ENCODE data around the gene SRSF11. TPM values are rescaled to one million over a fixed set of nuclear protein-coding genes. Genes with fewer than 3 reads are reported as not detected.

SRSF11 gene
- total and polyA plus RNA-seq, 2 of the 8 experiments (the other 6 are each of a cell fraction or from before 2014, with no cell fraction given), result 183 to 260 TPM

GRCh38 chr1:70188522-70188921 is 32.7 kb upstream of the SRSF11 start:
- Histone ChIP-seq H2BK120ac (replicated peaks; ENCODE audit: low read depth, low read length) (no peak overlapping the region), H3K79me2 (ENCODE audit: control insufficient read depth in 1 of 2, insufficient read depth in 2 of 2, low read length in 2 of 2) (peaks cover 0 to 34% of the 10 kb centered on the region in 2 experiments; a peak in 2 of 4 replicates), H3K27ac (ENCODE audit: low read depth, low read length) (no peak overlapping the region), H3K23me2 (ENCODE audit: low read depth, low read length) (no peaks in the 10 kb centered on the region), H3K4me1 (replicated peaks in 1 of 4; ENCODE audit: control insufficient read depth in 3 of 4, insufficient read depth in 4 of 4, low read length in 3 of 4) (no peaks in the 10 kb centered on the region), H3K4me3 (ENCODE audit: extremely low read depth in 1 of 4, insufficient read depth in 2 of 4, low read depth in 3 of 4, low read length in 4 of 4) (no peak overlapping the region), H2BK5ac (ENCODE audit: low read depth, low read length) (no peak overlapping the region), H4K91ac (replicated peaks; ENCODE audit: insufficient read length, low read length) (no peak overlapping the region), H3K9ac (replicated peaks in 1 of 4; ENCODE audit: extremely low read depth in 1 of 4, low read depth in 3 of 4, low read length in 3 of 4) (no peak overlapping the region), H3K23ac (ENCODE audit: insufficient read length) (no peak overlapping the region), H3K4ac (replicated peaks; ENCODE audit: insufficient read length, low read depth, low read length) (no peak overlapping the region), H2BK15ac (ENCODE audit: low read length) (no peak overlapping the region), H3K18ac (ENCODE audit: extremely low read depth, low read length) (no peak overlapping the region), H2BK12ac (ENCODE audit: low read depth, low read length) (no peak overlapping the region), H4K5ac (ENCODE audit: insufficient read length, low read depth, low read length) (no peak overlapping the region), H3K36me3 (ENCODE audit: control insufficient read depth in 2 of 4, insufficient read depth in 4 of 4, low read length in 3 of 4) (no peaks in the 10 kb centered on the region; a peak in 1 of 8 replicates), H3K79me1 (ENCODE audit: low read depth, low read length) (no peaks in the 10 kb centered on the region), H3K9me3 (ENCODE audit: insufficient read depth in 2 of 2, low read depth in 1 of 2, low read length in 1 of 2) (no peaks in the 10 kb centered on the region), H3K27me3 (replicated peaks in 1 of 4; ENCODE audit: control insufficient read depth in 3 of 4, extremely low read depth in 1 of 4, insufficient read depth in 3 of 4, low read length in 3 of 4) (no peaks in the 10 kb centered on the region), H4K20me1 (replicated peaks in 1 of 2; ENCODE audit: control insufficient read depth in 1 of 2, insufficient read depth in 2 of 2, low read length in 2 of 2) (no peaks in the 10 kb centered on the region), H4K8ac (ENCODE audit: extremely low read depth, insufficient read depth, low read length) (no peak overlapping the region), H3K4me2 (ENCODE audit: insufficient read depth in 1 of 2, low read depth in 2 of 2, low read length in 2 of 2) (no peak overlapping the region), H2BK20ac (ENCODE audit: low read length) (no peak overlapping the region), H3K56ac (replicated peaks; ENCODE audit: insufficient read length, low read depth, low read length) (no peak overlapping the region), H3K14ac (ENCODE audit: insufficient read length) (no peak overlapping the region), H2AK5ac (ENCODE audit: low read depth, low read length) (no peak overlapping the region), H2AFZ (ENCODE audit: low read length) (no peak overlapping the region)
- no peak for TF ChIP-seq SUZ12 (IDR thresholded peaks at IDR 0.05; ENCODE audit: low read length)
- TF ChIP-seq SP4 (IDR thresholded peaks at IDR 0.05; ENCODE audit: low read length), result no peak
- no peak for TF ChIP-seq RAD21 (IDR thresholded peaks at IDR 0.05 in 1 of 2, conservative IDR thresholded peaks at IDR 0.05 in 1 of 2; ENCODE audit: low read depth in 2 of 2, low read length in 2 of 2)
- no peak for TF ChIP-seq ASH2L (IDR thresholded peaks at IDR 0.05; ENCODE audit: low read length)
- no peak for TF ChIP-seq CTBP2 (IDR thresholded peaks at IDR 0.05; ENCODE audit: borderline replicate concordance, insufficient read depth, insufficient read length, low read length)
- no peak for TF ChIP-seq TBP (IDR thresholded peaks at IDR 0.05; ENCODE audit: low read depth, low read length)
- WGBS, 2 experiments (ENCODE audit: extremely low coverage in 1 of 2, insufficient coverage in 1 of 2, insufficient read length in 1 of 2, insufficient replicate concordance in 2 of 2, low coverage in 1 of 2, low lambda C conversion rate in 2 of 2, missing lambda C conversion rate in 1 of 2), result 97% methylated on average over 2 of the region's 2 CpGs; no CpG with 5 or more reads in 1 of the 2 experiments
- FAIRE-seq, result no peak
- no peak for DNase-seq (ENCODE audit: low read depth in 1 of 2, low spot score in 2 of 2)
- ChIA-PET POLR2A (ENCODE audit: partially characterized antibody) (no interaction called here), CTCF (ENCODE audit: partially characterized antibody) (interaction anchor here (1.7 kb wide), 1 partner anchor 10 kb away, joined by 4 read pairs; no protein-coding TSS in a partner anchor)
